ENCODE data around the gene SYNRG. TPM values are rescaled to one million over a fixed set of nuclear protein-coding genes. Genes with fewer than 3 reads are reported as not detected.

Gene SYNRG
- total RNA-seq, 1 donor from 2014 or later, result 56.3 TPM

DNA sequence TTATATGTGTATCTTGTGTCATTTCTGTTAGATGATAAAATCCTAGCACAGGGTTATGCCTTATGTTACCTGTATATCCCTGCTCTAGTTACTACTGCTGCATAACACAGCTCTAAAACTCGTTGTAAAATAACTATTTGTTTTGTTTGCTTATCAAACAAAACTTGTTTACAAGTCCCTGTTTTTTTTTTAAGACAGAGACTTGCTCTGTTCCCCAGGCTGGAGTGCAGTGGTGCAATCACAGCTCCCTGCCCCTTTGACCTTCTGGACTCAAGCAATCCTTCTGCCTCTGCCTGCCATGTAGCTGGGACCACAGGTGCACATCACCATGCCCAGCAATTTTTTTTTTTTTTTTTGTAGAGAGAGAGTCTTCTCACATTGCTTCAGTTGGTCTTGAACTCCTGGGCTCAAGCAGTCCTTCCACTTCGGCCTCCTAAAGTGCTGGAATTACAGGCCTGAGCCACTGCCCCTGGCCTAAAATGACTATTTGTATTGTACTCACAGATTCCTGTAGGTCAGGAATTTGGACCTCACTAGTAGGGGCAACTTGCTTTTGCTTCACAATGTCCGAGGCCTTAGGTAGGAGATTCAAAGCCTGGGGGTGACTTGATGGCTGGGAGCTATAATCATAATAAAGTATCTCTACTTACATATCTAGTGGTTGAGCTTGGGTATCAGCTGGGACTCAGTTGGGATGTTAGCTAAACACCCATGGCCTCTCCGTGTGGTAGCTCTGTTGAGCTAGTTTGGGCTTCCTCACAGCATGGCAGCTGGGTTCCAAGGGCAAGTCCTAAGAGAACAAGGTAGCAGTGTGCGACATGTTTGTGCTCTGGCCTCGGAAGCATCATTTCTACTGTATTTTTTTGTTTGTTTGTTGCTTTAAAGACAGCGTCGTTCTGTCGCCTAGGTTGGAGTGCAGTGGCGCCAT, 106.9 kb downstream of the SYNRG start:
- Mint-ChIP-seq H3K9me3 (no peaks in the 10 kb centered on the region), H3K36me3 (no peaks in the 10 kb centered on the region), H3K4me3 (no peak overlapping the region), H3K27ac (no peak overlapping the region), H3K4me1 (peaks cover 8% of the 10 kb centered on the region), H3K27me3 (ENCODE audit: low read depth) (no peaks in the 10 kb centered on the region)
- no peak for DNase-seq (ENCODE audit: low spot score in 2 of 2, unreplicated experiment in 2 of 2)
- TF ChIP-seq CTCF (IDR thresholded peaks at IDR 0.05; ENCODE audit: unreplicated experiment), result no peak

DNA sequence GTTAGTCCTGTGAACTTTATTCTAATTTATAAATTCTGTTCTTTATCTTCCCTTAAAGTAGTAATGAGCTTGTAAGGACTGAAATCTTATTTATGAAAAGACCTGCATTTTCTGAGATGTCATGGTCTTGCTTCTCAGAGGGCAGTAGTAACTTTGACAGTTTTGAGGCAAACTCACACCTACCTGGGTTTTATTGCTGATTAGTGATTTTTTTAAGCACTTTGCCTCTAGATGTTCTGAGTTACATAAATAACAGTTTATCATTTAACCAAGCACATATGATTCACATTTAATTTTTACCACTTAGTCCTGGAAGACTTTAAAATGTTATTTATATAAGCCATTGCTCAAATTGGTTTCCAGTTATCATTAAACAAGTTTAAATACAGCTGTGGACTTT, 108.8 kb downstream of the SYNRG start:
- Mint-ChIP-seq H3K27me3 (ENCODE audit: low read depth) (no peaks in the 10 kb centered on the region), H3K27ac (no peak overlapping the region)
- DNase-seq (ENCODE audit: low spot score in 2 of 2, unreplicated experiment in 2 of 2), result no peak

DNA sequence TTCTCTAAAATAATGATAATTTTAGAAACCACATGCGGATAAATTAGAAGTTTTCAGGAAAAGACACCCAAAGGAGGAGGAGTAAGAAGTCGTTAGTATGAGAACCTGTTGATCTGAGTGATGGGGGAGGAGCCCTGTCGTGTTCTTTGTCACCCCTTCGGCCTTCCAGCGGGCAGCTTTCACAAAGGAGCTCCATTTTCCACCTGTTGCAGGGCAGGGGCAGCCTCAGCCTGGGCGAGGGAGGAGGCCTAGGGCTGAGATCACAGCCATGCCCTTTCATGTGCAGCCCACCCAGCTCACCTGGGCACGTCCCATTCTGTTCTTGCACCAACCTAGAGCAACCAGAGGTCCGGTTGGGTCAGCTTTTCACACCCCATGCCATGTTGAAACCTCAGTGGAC, 114.2 kb downstream of the SYNRG start:
- DNase-seq (ENCODE audit: low spot score in 2 of 2, unreplicated experiment in 2 of 2), result no peak
- Mint-ChIP-seq H3K27me3 (ENCODE audit: low read depth) (no peaks in the 10 kb centered on the region), H3K9me3 (no peaks in the 10 kb centered on the region), H3K36me3 (no peaks in the 10 kb centered on the region), H3K4me3 (no peak overlapping the region), H3K4me1 (peaks cover 29% of the 10 kb centered on the region), H3K27ac (peak overlapping the region; percentile 34)
- no peak for TF ChIP-seq CTCF (IDR thresholded peaks at IDR 0.05; ENCODE audit: unreplicated experiment)

More for the DNA sequence above, 108.8 kb downstream of the SYNRG start:
- no peaks in the 10 kb centered on the region for H3K4me1 Mint-ChIP-seq
- TF ChIP-seq CTCF (IDR thresholded peaks at IDR 0.05; ENCODE audit: unreplicated experiment), result no peak
- no peaks in the 10 kb centered on the region for H3K36me3 Mint-ChIP-seq
- no peaks in the 10 kb centered on the region for H3K9me3 Mint-ChIP-seq
- no peak overlapping the region for H3K4me3 Mint-ChIP-seq

DNA sequence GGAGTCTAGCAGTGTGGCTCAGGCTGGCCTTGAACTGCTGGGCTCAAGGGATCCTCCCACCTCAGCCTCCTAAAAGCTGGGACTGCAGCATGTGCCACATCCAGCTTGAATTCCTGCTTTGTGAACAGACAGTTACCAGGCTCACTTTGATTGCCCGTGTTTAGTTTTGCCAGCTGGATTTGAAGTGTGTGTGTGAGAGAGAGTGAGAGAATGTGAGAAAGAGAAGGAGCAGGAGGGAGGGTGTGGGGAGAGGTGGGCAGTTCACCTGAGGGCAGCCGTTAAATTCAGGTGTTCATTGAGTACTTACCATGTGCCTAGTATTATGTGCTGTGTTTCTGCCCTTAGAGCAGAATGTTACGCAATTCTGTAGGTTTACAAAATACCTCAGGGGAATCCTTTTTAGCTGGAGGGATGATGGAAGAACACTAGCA, 114.8 kb downstream of the SYNRG start:
- H3K9me3 Mint-ChIP-seq, result no peaks in the 10 kb centered on the region
- peak overlapping the region; percentile 67 for H3K27ac Mint-ChIP-seq
- H3K27me3 Mint-ChIP-seq (ENCODE audit: low read depth), result no peaks in the 10 kb centered on the region
- no peak for DNase-seq (ENCODE audit: low spot score in 2 of 2, unreplicated experiment in 2 of 2)
- TF ChIP-seq CTCF (IDR thresholded peaks at IDR 0.05; ENCODE audit: unreplicated experiment), result no peak
- no peaks in the 10 kb centered on the region for H3K36me3 Mint-ChIP-seq
- H3K4me3 Mint-ChIP-seq, result no peak overlapping the region
- H3K4me1 Mint-ChIP-seq, result peaks cover 29% of the 10 kb centered on the region

DNA sequence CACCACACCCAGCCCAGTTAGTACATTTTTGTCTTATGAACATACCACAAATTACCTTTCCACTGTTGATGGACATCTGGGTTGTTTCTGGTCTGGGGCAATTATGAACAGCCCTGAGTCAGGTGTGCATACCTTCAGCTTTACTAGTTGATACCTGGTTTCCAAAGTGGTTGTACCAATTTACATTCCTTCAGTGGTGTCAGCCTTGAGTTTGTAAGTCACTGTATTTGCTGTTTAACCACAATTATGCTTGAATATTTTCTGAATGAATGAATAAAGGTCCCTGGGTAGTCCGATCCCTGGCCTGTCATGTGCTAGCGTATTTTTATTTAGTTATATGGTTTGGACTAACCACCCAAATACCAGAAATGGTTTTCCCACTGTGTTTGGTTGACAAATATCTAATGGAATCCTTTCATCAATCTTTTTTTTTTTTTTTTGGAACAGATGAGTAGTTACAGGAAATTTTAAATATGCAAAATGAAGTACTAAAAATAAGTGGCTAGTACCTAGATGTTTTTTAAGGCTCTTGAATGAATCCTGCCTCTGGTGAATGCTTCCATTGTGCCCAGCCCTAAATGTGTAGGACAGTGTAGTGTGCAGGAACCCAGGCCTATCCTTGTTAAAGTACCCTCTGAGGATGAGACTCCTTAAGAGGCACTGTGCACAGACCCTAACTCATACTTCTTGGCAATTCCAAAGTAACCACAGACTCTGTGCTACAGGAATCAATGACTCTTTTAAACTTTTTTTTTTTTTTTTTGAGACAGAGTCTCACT, 115.8 kb downstream of the SYNRG start:
- H3K27me3 Mint-ChIP-seq (ENCODE audit: low read depth), result no peaks in the 10 kb centered on the region
- no peak for TF ChIP-seq CTCF (IDR thresholded peaks at IDR 0.05; ENCODE audit: unreplicated experiment)
- H3K4me3 Mint-ChIP-seq, result no peak overlapping the region
- H3K36me3 Mint-ChIP-seq, result no peaks in the 10 kb centered on the region
- peaks cover 33% of the 10 kb centered on the region for H3K4me1 Mint-ChIP-seq
- no peaks in the 10 kb centered on the region for H3K9me3 Mint-ChIP-seq
- no peak for DNase-seq (ENCODE audit: low spot score in 2 of 2, unreplicated experiment in 2 of 2)
- peak overlapping the region; percentile 6 for H3K27ac Mint-ChIP-seq
